ENCODE results near the gene DUSP11. TPM values are rescaled to one million over a fixed set of nuclear protein-coding genes. Genes with fewer than 3 reads are reported as not detected.

Gene DUSP11
- total RNA-seq, 1 donor from 2014 or later: 20.8 TPM

DNA sequence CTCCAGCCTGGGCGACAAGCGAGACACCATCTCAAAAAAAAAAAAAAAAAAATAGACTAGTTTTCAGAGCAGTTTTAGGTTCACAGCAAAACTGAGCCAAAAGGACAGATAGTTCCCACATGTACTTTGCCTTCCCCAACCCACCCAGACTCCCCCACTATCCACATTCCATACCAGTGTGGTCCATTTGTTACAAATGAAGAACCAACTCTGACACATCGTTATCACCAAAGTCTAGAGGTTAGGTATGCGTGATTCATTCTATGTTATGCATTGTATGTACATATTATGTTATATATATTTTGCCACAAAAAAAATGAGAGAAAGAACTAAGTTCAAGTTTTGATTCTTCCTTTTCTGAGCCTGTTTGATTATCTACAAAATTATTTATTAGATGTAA lies 3.5 kb downstream of the DUSP11 start:
- Mint-ChIP-seq H3K4me3 (ENCODE audit: unreplicated experiment) (no peak overlapping the region), H3K27ac (ENCODE audit: unreplicated experiment) (no peak overlapping the region), H3K9me3 (ENCODE audit: unreplicated experiment) (peaks cover 2% of the 10 kb centered on the region), H3K4me1 (ENCODE audit: low read depth, unreplicated experiment) (peaks cover 3% of the 10 kb centered on the region), H3K27me3 (ENCODE audit: unreplicated experiment) (no peaks in the 10 kb centered on the region), H3K36me3 (ENCODE audit: unreplicated experiment) (no peaks in the 10 kb centered on the region)
- no peak for DNase-seq
- TF ChIP-seq CTCF (IDR thresholded peaks at IDR 0.05; ENCODE audit: partially characterized antibody, unreplicated experiment): no peak

DNA sequence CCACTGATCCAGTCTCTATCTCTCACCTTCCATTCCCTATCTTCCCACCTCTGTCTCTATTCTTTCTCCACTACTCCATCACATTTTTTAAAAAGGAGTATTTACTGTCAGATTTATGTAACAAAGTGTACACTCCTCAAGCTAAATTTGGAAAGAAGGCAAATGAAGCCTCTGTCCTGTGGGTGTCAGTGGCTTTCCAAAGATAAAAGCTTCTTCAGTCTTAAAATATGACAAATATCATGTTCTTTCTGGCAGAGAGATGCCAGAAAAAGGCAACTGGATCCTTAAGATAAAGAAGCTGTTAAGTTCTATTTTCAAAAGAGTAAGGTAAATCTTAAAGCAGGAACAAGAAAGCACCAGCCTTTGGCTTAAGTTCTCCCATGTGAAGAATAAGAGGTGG lies 7.1 kb downstream of the DUSP11 start:
- Mint-ChIP-seq H3K27me3 (ENCODE audit: unreplicated experiment) (no peaks in the 10 kb centered on the region), H3K36me3 (ENCODE audit: unreplicated experiment) (no peaks in the 10 kb centered on the region), H3K4me1 (ENCODE audit: low read depth, unreplicated experiment) (no peaks in the 10 kb centered on the region), H3K4me3 (ENCODE audit: unreplicated experiment) (no peak overlapping the region), H3K9me3 (ENCODE audit: unreplicated experiment) (no peaks in the 10 kb centered on the region), H3K27ac (ENCODE audit: unreplicated experiment) (no peak overlapping the region)
- DNase-seq: no peak
- TF ChIP-seq CTCF (IDR thresholded peaks at IDR 0.05; ENCODE audit: partially characterized antibody, unreplicated experiment): no peak

GRCh38 chr2:73770725-73771124 lies 9.2 kb downstream of the DUSP11 start:
- no peak for TF ChIP-seq CTCF (IDR thresholded peaks at IDR 0.05; ENCODE audit: partially characterized antibody, unreplicated experiment)
- no peak overlapping the region for H3K27ac Mint-ChIP-seq (ENCODE audit: unreplicated experiment)
- no peak for DNase-seq
- H3K27me3 Mint-ChIP-seq (ENCODE audit: unreplicated experiment): no peaks in the 10 kb centered on the region
- H3K4me3 Mint-ChIP-seq (ENCODE audit: unreplicated experiment): no peak overlapping the region
- H3K4me1 Mint-ChIP-seq (ENCODE audit: low read depth, unreplicated experiment): no peaks in the 10 kb centered on the region
- H3K36me3 Mint-ChIP-seq (ENCODE audit: unreplicated experiment): no peaks in the 10 kb centered on the region
- H3K9me3 Mint-ChIP-seq (ENCODE audit: unreplicated experiment): no peaks in the 10 kb centered on the region

GRCh38 chr2:73766994-73767393 lies 12.9 kb downstream of the DUSP11 start:
- H3K9me3 Mint-ChIP-seq (ENCODE audit: unreplicated experiment): peaks cover 2% of the 10 kb centered on the region
- peaks cover 4% of the 10 kb centered on the region for H3K36me3 Mint-ChIP-seq (ENCODE audit: unreplicated experiment)
- no peak for DNase-seq
- no peak overlapping the region for H3K27ac Mint-ChIP-seq (ENCODE audit: unreplicated experiment)
- TF ChIP-seq CTCF (IDR thresholded peaks at IDR 0.05; ENCODE audit: partially characterized antibody, unreplicated experiment): no peak
- H3K27me3 Mint-ChIP-seq (ENCODE audit: unreplicated experiment): no peaks in the 10 kb centered on the region
- H3K4me3 Mint-ChIP-seq (ENCODE audit: unreplicated experiment): no peak overlapping the region
- H3K4me1 Mint-ChIP-seq (ENCODE audit: low read depth, unreplicated experiment): no peaks in the 10 kb centered on the region

DNA sequence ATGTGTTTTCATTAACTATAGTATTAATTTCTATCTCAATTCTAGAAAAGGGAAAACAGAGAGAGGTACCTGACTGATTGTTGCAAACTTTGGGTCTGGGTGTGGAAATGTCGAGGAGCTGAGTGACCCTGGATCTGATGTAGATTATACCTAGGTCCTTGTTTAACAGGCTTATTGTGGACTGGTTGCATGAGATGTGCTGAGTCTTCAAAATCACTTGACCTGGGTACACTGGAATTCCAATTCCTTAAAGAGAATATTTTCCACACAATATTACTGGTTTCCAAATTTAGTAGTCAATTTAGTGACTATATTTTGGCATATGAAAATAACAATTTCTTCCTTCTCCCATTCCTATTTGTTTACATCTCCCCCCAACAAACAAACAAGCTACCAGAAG lies 13.6 kb downstream of the DUSP11 start:
- no peaks in the 10 kb centered on the region for H3K27me3 Mint-ChIP-seq (ENCODE audit: unreplicated experiment)
- DNase-seq: no peak
- peaks cover 4% of the 10 kb centered on the region for H3K36me3 Mint-ChIP-seq (ENCODE audit: unreplicated experiment)

More for the DNA sequence above, 13.6 kb downstream of the DUSP11 start:
- no peak for TF ChIP-seq CTCF (IDR thresholded peaks at IDR 0.05; ENCODE audit: partially characterized antibody, unreplicated experiment)
- Mint-ChIP-seq H3K9me3 (ENCODE audit: unreplicated experiment) (peaks cover 2% of the 10 kb centered on the region), H3K27ac (ENCODE audit: unreplicated experiment) (no peak overlapping the region), H3K4me3 (ENCODE audit: unreplicated experiment) (no peak overlapping the region), H3K4me1 (ENCODE audit: low read depth, unreplicated experiment) (no peaks in the 10 kb centered on the region)
